GM23248 (cell line): ENCODE data around the gene UTY. TPM values are rescaled to one million over a fixed set of nuclear protein-coding genes. Genes with fewer than 3 reads are reported as not detected.

Experiments used
- DNase-seq: peaks from one replicate; pipeline ENCODE4 v3.0.0-alpha.2; 2015
- H2AFZ ChIP-seq: fragments of 200-600 bp; sonication (generic); 2 replicates; pipeline ENCODE4 v1.6.1; 2016; ENCODE audit warnings: antibody characterized with exemption
- H3F3A ChIP-seq: fragments of 200-600 bp; sonication (generic); 2 replicates; pipeline ENCODE4 v1.6.1; 2016; ENCODE audit warnings: mild to moderate bottlenecking, antibody characterized with exemption, mixed run types; ENCODE audit not compliant: insufficient read depth
- H3K27ac ChIP-seq: fragments of 200-600 bp; sonication (generic); 2 replicates; pipeline ENCODE4 v1.5.1; 2016; ENCODE audit warnings: mild to moderate bottlenecking
- H3K27me3 ChIP-seq: fragments of 200-600 bp; sonication (generic); replicated peaks from 2 replicates; pipeline ENCODE4 v1.6.1; 2016; ENCODE audit warnings: mild to moderate bottlenecking; ENCODE audit not compliant: insufficient read depth
- H3K36me3 ChIP-seq: fragments of 200-600 bp; sonication (generic); 2 replicates; pipeline ENCODE4 v1.6.1; 2016; ENCODE audit warnings: low read depth, mild to moderate bottlenecking
- H3K4me1 ChIP-seq: fragments of 200-600 bp; sonication (generic); 2 replicates; pipeline ENCODE4 v1.6.1; 2016; ENCODE audit warnings: mild to moderate bottlenecking; ENCODE audit not compliant: insufficient read depth
- H3K4me2 ChIP-seq: fragments of 200-600 bp; sonication (generic); one replicate; pipeline ENCODE4 v1.6.1; 2016; ENCODE audit warnings: mild to moderate bottlenecking; ENCODE audit not compliant: unreplicated experiment
- H3K4me3 ChIP-seq: fragments of 200-600 bp; sonication (generic); 2 replicates; pipeline ENCODE4 v1.5.1; 2016; ENCODE audit warnings: mild to moderate bottlenecking
- H3K79me2 ChIP-seq: fragments of 200-600 bp; sonication (generic); 2 replicates; pipeline ENCODE4 v1.6.1; 2016; ENCODE audit warnings: mild to moderate bottlenecking; ENCODE audit not compliant: insufficient read depth
- H3K9ac ChIP-seq: fragments of 200-600 bp; sonication (generic); 2 replicates; pipeline ENCODE4 v1.6.1; 2016; ENCODE audit warnings: mild to moderate bottlenecking
- H3K9me2 ChIP-seq: fragments of 200-600 bp; sonication (generic); 2 replicates; pipeline ENCODE4 v1.6.1; 2016; ENCODE audit warnings: mixed run types, mild to moderate bottlenecking, moderate library complexity; ENCODE audit not compliant: insufficient read depth
- H3K9me3 ChIP-seq: fragments of 200-600 bp; sonication (generic); one replicate; pipeline ENCODE4 v1.6.1; 2017; ENCODE audit warnings: low read depth
- H4K20me1 ChIP-seq: fragments of 200-600 bp; sonication (generic); 2 replicates; pipeline ENCODE4 v1.6.0; 2016; ENCODE audit not compliant: insufficient read depth
- EZH2 ChIP-seq: fragments of 200-600 bp; sonication (generic); IDR thresholded peaks from 2 replicates; pipeline ENCODE4 v1.6.1; 2018; ENCODE audit warnings: antibody characterized with exemption, mild to moderate bottlenecking; ENCODE audit not compliant: insufficient read depth, poor library complexity, severe bottlenecking
- EZH2phosphoT487 ChIP-seq: fragments of 200-600 bp; sonication (generic); IDR thresholded peaks from 2 replicates; pipeline ENCODE4 v1.6.1; 2018; ENCODE audit warnings: antibody characterized with exemption, moderate library complexity, mild to moderate bottlenecking, low read depth; ENCODE audit not compliant: insufficient read depth
- WGBS, 2 experiments: methylation state at CpG; one replicate each; pipeline ENCODE4 v1.1.6; 2015 to 2017; ENCODE audit warnings: low lambda C conversion rate in 2 of 2, low coverage in 1 of 2; ENCODE audit errors: missing lambda C conversion rate in 2 of 2; 5-methylcytosine and 5-hydroxymethylcytosine counted together
- in situ Hi-C: fragments of 300-500 bp; cut with MboI; formaldehyde crosslinking; loops from 2 replicates; pipeline ENCODE4 v1.15.0; 2020
- polyA plus RNA-seq: library from polyadenylated mRNA; unstranded; fragments of >200 nt; fragmentation: Nextera tagmentation; extraction: Ambion mirVana; gene quantifications from 2 replicates; pipeline ENCODE4 v1.2.1, GENCODE V29; 2016
- total RNA-seq: library from RNA; depleted of rRNA; stranded (reverse); fragments of >200 nt; shearing (Covaris generic); gene quantifications from 2 replicates; pipeline ENCODE4 v1.2.3, GENCODE V29; 2014

The UTY gene
- total and polyA plus RNA-seq, 2 experiments from 2014 or later = 5.9 to 11.2 TPM

GRCh38 chrY:13443146-13443545 is 36.7 kb downstream of the UTY start:
- Histone ChIP-seq H3K4me2 (no peak overlapping the region), H3K79me2 (peaks cover 29% of the 10 kb centered on the region), H3K27me3 (no peaks in the 10 kb centered on the region), H3K4me1 (no peaks in the 10 kb centered on the region), H3K27ac (no peak overlapping the region), H3K9me2 (no peaks in the 10 kb centered on the region), H3K4me3 (no peak overlapping the region), H3F3A (no peaks in the 10 kb centered on the region), H3K36me3 (no peaks in the 10 kb centered on the region; the same call in 1 of the 2 replicates), H4K20me1 (no peaks in the 10 kb centered on the region), H2AFZ (no peak overlapping the region), H3K9ac (no peak overlapping the region), H3K9me3 (no peaks in the 10 kb centered on the region)
- TF ChIP-seq EZH2 = no peak
- TF ChIP-seq EZH2phosphoT487 = no peak
- 50 to 53% methylated on average over 6 to 7 of the region's 7 CpGs for WGBS, 2 experiments
- in situ Hi-C loops = no loop called here
- no peak for DNase-seq

GRCh38 chrY:13440811-13441210 is 39.0 kb downstream of the UTY start:
- no peak overlapping the region for H2AFZ ChIP-seq
- H3K4me2 ChIP-seq = no peak overlapping the region
- no peaks in the 10 kb centered on the region for H3K9me2 ChIP-seq
- in situ Hi-C loops = no loop called here
- no peaks in the 10 kb centered on the region for H4K20me1 ChIP-seq
- H3K79me2 ChIP-seq = peaks cover 36% of the 10 kb centered on the region
- no peaks in the 10 kb centered on the region for H3K4me1 ChIP-seq
- no peaks in the 10 kb centered on the region for H3K36me3 ChIP-seq
- no peak overlapping the region for H3K4me3 ChIP-seq
- no peaks in the 10 kb centered on the region for H3K27me3 ChIP-seq
- no peaks in the 10 kb centered on the region for H3K9me3 ChIP-seq
- H3K9ac ChIP-seq = no peak overlapping the region
- H3K27ac ChIP-seq = no peak overlapping the region
- no peaks in the 10 kb centered on the region for H3F3A ChIP-seq
- TF ChIP-seq EZH2phosphoT487 = no peak
- no peak for TF ChIP-seq EZH2
- WGBS, 2 experiments = 96 to 100% methylated on average over 1 of the region's 1 CpG
- DNase-seq = peak; percentile 51

- 87 to 95% methylated on average over 14 to 23 of the region's 25 CpGs for WGBS, 2 experiments
- Histone ChIP-seq H3K36me3 (no peaks in the 10 kb centered on the region), H3K9me2 (no peaks in the 10 kb centered on the region), H3K27ac (no peak overlapping the region), H3K4me1 (no peaks in the 10 kb centered on the region), H4K20me1 (no peaks in the 10 kb centered on the region), H2AFZ (no peak overlapping the region), H3F3A (peaks cover 6% of the 10 kb centered on the region; the same call in 1 of the 2 replicates), H3K79me2 (peaks cover 68% of the 10 kb centered on the region), H3K9ac (no peak overlapping the region), H3K4me3 (no peak overlapping the region), H3K9me3 (no peaks in the 10 kb centered on the region), H3K4me2 (no peak overlapping the region), H3K27me3 (no peaks in the 10 kb centered on the region)
- peak; percentile 11 for DNase-seq
- TF ChIP-seq EZH2phosphoT487 (no peak), EZH2 (no peak)
- in situ Hi-C loops = no loop called here
Measured at GRCh38 chrY:13435968-13436937, 43.6 kb downstream of the UTY start.

- H3K9me3 ChIP-seq = no peaks in the 10 kb centered on the region
- no peak overlapping the region for H2AFZ ChIP-seq
- no peak for TF ChIP-seq EZH2
- TF ChIP-seq EZH2phosphoT487 = no peak
- H4K20me1 ChIP-seq = no peaks in the 10 kb centered on the region
- peaks cover 6% of the 10 kb centered on the region; the same call in 1 of the 2 replicates for H3F3A ChIP-seq
- no peak overlapping the region for H3K27ac ChIP-seq
- in situ Hi-C loops = no loop called here
- no peaks in the 10 kb centered on the region for H3K4me1 ChIP-seq
- no peak overlapping the region for H3K9ac ChIP-seq
- H3K79me2 ChIP-seq = peaks cover 74% of the 10 kb centered on the region
- no peak overlapping the region for H3K4me3 ChIP-seq
- H3K36me3 ChIP-seq = no peaks in the 10 kb centered on the region
- H3K9me2 ChIP-seq = no peaks in the 10 kb centered on the region
- no peak for DNase-seq
- WGBS, 2 experiments = 85 to 94% methylated on average over 7 to 22 of the region's 22 CpGs
- no peak overlapping the region for H3K4me2 ChIP-seq
- H3K27me3 ChIP-seq = no peaks in the 10 kb centered on the region
Measured at GRCh38 chrY:13435206-13435967, 44.4 kb downstream of the UTY start.
